ENCODE results near the gene PI4KA. TPM values are rescaled to one million over a fixed set of nuclear protein-coding genes. Genes with fewer than 3 reads are reported as not detected.

The PI4KA gene
- total and polyA plus RNA-seq, 2 experiments from 2014 or later, result 17.1 to 38.1 TPM

DNA sequence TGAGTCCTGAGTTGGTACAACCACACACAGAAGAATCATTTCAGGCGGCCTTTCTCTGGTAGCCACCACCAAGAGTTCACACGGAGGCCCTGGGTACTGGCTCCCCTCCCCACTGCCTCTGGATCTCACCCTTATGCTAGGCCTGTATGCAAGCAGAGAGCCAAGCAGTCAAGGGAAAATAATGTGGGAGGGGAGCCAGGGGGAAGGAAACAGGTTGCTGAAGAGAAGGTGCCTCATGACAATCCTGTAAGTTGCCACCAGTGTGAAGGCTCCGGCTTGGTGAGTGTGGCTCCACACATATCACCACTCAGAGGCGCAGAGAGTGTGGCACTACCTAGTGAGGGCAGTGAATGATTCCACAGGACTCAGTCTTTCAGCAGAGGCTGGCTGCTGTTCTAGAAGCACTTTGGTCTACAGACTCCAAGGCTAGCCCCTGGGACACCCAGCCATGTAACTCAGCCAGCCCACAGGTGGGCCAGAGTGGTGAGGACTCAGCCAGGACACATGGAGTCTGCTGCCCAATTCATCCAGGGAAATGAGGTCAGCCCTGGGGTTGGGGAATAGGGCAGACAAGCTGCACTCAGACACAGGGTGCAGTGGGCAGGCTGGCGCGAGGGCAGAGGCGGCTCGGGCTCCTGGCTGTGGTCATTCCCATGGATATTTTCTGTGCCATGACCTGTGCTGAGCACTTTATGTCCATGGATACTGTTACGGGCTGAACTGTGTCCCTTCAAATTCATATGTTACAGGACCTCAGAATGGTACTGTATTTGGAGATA lies 133.7 kb downstream of the PI4KA start:
- H4K20me1 ChIP-seq (replicated peaks; ENCODE audit: insufficient read depth), result no peaks in the 10 kb centered on the region
- H3K9me2 ChIP-seq (ENCODE audit: insufficient read depth), result no peaks in the 10 kb centered on the region
- Mint-ChIP-seq H3K4me3 (no peak overlapping the region), H3K27ac (no peak overlapping the region), H3K36me3 (ENCODE audit: low read depth) (peaks cover 3% of the 10 kb centered on the region; the same call in 2 of the 3 replicates), H3K4me1 (no peaks in the 10 kb centered on the region), H3K27me3 (ENCODE audit: insufficient read depth, low read depth, poor library complexity) (peaks cover 2% of the 10 kb centered on the region), H3K9me3 (no peaks in the 10 kb centered on the region)
- no peaks in the 10 kb centered on the region for H3K27me3 ChIP-seq (ENCODE audit: insufficient read depth)
- no peaks in the 10 kb centered on the region for H3F3A ChIP-seq (replicated peaks; ENCODE audit: low read depth)
- H2AFZ ChIP-seq, result no peak overlapping the region
- ATAC-seq (no peak), DNase-seq (ENCODE audit: low spot score) (no peak)
- H3K4me1 ChIP-seq (ENCODE audit: insufficient read depth), result no peaks in the 10 kb centered on the region
- H3K79me2 ChIP-seq (replicated peaks; ENCODE audit: insufficient read depth), result no peaks in the 10 kb centered on the region
- no peak overlapping the region for H3K27ac ChIP-seq (ENCODE audit: low read depth)
- TF ChIP-seq, protein P1, sequence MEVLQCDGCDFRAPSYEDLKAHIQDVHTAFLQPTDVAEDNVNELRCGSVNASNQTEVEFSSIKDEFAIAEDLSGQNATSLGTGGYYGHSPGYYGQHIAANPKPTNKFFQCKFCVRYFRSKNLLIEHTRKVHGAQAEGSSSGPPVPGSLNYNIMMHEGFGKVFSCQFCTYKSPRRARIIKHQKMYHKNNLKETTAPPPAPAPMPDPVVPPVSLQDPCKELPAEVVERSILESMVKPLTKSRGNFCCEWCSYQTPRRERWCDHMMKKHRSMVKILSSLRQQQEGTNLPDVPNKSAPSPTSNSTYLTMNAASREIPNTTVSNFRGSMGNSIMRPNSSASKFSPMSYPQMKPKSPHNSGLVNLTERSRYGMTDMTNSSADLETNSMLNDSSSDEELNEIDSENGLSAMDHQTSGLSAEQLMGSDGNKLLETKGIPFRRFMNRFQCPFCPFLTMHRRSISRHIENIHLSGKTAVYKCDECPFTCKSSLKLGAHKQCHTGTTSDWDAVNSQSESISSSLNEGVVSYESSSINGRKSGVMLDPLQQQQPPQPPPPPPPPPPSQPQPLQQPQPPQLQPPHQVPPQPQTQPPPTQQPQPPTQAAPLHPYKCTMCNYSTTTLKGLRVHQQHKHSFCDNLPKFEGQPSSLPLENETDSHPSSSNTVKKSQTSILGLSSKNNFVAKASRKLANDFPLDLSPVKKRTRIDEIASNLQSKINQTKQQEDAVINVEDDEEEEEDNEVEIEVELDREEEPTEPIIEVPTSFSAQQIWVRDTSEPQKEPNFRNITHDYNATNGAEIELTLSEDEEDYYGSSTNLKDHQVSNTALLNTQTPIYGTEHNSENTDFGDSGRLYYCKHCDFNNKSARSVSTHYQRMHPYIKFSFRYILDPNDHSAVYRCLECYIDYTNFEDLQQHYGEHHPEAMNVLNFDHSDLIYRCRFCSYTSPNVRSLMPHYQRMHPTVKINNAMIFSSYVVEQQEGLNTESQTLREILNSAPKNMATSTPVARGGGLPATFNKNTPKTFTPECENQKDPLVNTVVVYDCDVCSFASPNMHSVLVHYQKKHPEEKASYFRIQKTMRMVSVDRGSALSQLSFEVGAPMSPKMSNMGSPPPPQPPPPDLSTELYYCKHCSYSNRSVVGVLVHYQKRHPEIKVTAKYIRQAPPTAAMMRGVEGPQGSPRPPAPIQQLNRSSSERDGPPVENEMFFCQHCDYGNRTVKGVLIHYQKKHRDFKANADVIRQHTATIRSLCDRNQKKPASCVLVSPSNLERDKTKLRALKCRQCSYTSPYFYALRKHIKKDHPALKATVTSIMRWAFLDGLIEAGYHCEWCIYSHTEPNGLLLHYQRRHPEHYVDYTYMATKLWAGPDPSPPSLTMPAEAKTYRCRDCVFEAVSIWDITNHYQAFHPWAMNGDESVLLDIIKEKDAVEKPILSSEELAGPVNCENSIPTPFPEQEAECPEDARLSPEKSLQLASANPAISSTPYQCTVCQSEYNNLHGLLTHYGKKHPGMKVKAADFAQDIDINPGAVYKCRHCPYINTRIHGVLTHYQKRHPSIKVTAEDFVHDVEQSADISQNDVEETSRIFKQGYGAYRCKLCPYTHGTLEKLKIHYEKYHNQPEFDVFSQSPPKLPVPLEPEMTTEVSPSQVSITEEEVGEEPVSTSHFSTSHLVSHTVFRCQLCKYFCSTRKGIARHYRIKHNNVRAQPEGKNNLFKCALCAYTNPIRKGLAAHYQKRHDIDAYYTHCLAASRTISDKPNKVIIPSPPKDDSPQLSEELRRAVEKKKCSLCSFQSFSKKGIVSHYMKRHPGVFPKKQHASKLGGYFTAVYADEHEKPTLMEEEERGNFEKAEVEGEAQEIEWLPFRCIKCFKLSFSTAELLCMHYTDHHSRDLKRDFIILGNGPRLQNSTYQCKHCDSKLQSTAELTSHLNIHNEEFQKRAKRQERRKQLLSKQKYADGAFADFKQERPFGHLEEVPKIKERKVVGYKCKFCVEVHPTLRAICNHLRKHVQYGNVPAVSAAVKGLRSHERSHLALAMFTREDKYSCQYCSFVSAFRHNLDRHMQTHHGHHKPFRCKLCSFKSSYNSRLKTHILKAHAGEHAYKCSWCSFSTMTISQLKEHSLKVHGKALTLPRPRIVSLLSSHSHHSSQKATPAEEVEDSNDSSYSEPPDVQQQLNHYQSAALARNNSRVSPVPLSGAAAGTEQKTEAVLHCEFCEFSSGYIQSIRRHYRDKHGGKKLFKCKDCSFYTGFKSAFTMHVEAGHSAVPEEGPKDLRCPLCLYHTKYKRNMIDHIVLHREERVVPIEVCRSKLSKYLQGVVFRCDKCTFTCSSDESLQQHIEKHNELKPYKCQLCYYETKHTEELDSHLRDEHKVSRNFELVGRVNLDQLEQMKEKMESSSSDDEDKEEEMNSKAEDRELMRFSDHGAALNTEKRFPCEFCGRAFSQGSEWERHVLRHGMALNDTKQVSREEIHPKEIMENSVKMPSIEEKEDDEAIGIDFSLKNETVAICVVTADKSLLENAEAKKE (CRISPR knock-in tag; IDR thresholded peaks at IDR 0.05), result no peak
- TF ChIP-seq EZH2 (IDR thresholded peaks at IDR 0.05; ENCODE audit: low read depth, unreplicated experiment), result no peak
- TF ChIP-seq ZNF114 (CRISPR knock-in tag; IDR thresholded peaks at IDR 0.05), result no peak
- TF ChIP-seq, protein P2, sequence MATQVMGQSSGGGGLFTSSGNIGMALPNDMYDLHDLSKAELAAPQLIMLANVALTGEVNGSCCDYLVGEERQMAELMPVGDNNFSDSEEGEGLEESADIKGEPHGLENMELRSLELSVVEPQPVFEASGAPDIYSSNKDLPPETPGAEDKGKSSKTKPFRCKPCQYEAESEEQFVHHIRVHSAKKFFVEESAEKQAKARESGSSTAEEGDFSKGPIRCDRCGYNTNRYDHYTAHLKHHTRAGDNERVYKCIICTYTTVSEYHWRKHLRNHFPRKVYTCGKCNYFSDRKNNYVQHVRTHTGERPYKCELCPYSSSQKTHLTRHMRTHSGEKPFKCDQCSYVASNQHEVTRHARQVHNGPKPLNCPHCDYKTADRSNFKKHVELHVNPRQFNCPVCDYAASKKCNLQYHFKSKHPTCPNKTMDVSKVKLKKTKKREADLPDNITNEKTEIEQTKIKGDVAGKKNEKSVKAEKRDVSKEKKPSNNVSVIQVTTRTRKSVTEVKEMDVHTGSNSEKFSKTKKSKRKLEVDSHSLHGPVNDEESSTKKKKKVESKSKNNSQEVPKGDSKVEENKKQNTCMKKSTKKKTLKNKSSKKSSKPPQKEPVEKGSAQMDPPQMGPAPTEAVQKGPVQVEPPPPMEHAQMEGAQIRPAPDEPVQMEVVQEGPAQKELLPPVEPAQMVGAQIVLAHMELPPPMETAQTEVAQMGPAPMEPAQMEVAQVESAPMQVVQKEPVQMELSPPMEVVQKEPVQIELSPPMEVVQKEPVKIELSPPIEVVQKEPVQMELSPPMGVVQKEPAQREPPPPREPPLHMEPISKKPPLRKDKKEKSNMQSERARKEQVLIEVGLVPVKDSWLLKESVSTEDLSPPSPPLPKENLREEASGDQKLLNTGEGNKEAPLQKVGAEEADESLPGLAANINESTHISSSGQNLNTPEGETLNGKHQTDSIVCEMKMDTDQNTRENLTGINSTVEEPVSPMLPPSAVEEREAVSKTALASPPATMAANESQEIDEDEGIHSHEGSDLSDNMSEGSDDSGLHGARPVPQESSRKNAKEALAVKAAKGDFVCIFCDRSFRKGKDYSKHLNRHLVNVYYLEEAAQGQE (IDR thresholded peaks at IDR 0.05; ENCODE audit: unreplicated experiment), result no peak
- no peak for TF ChIP-seq STAT1 (IDR thresholded peaks at IDR 0.05; ENCODE audit: unreplicated experiment)
- TF ChIP-seq CTCF (conservative IDR thresholded peaks at IDR 0.05; ENCODE audit: low read depth in 2 of 2), result no peak
- H3K4me3 ChIP-seq, result no peak overlapping the region
- H3K36me3 ChIP-seq (ENCODE audit: insufficient read depth), result no peaks in the 10 kb centered on the region
- no peak overlapping the region for H3K4me2 ChIP-seq
